Measurements from ENCODE around the gene POPDC3.
"Not testable (repeated sequence)": the region's sequence is repeated elsewhere in the genome, so short reads cannot be mapped to it uniquely, and the experiment has no call there.

The POPDC3 gene

GRCh38 chr6:105196076-105196475, 16.3 kb upstream of the POPDC3 start:
- no peak for DNase-seq (ENCODE audit: low read depth in 2 of 2)

GRCh38 chr6:105194591-105194990, 14.8 kb upstream of the POPDC3 start:
- no peak for DNase-seq (ENCODE audit: low read depth in 2 of 2)

- DNase-seq (ENCODE audit: low read depth in 2 of 2) = no peak
Measured at GRCh38 chr6:105194106-105194505, 14.3 kb upstream of the POPDC3 start.

- DNase-seq (ENCODE audit: low read depth in 2 of 2) = no peak
Measured at GRCh38 chr6:105193647-105194046, 13.8 kb upstream of the POPDC3 start.

- DNase-seq (ENCODE audit: low read depth in 2 of 2) = no peak
Measured at GRCh38 chr6:105192707-105193465, 13.1 kb upstream of the POPDC3 start.

GRCh38 chr6:105191351-105191750, 11.5 kb upstream of the POPDC3 start:
- DNase-seq (ENCODE audit: low read depth in 2 of 2) = no peak

- DNase-seq (ENCODE audit: low read depth in 2 of 2) = no peak
Measured at GRCh38 chr6:105189026-105189820, 9.4 kb upstream of the POPDC3 start.

GRCh38 chr6:105188251-105188650, 8.4 kb upstream of the POPDC3 start:
- no peak for DNase-seq (ENCODE audit: low read depth in 2 of 2)

- DNase-seq (ENCODE audit: low read depth in 2 of 2) = no peak
Measured at GRCh38 chr6:105186576-105186975, 6.8 kb upstream of the POPDC3 start.

GRCh38 chr6:105184921-105185320, 5.1 kb upstream of the POPDC3 start:
- DNase-seq (ENCODE audit: low read depth in 2 of 2) = no peak

- no peak for DNase-seq (ENCODE audit: low read depth in 2 of 2)
Measured at GRCh38 chr6:105181981-105182515, 2.2 kb upstream of the POPDC3 start.

GRCh38 chr6:105178636-105179035, 1.2 kb downstream of the POPDC3 start:
- DNase-seq (ENCODE audit: low read depth in 2 of 2) = no peak

- DNase-seq (ENCODE audit: low read depth in 2 of 2) = no peak
Measured at GRCh38 chr6:105178110-105178509, 1.7 kb downstream of the POPDC3 start.

GRCh38 chr6:105177556-105177955, 2.3 kb downstream of the POPDC3 start:
- DNase-seq (ENCODE audit: low read depth in 2 of 2) = no peak

GRCh38 chr6:105174512-105174911, 5.3 kb downstream of the POPDC3 start:
- DNase-seq (ENCODE audit: low read depth in 2 of 2) = no peak

- not testable (repeated sequence) for DNase-seq (ENCODE audit: low read depth in 2 of 2)
Measured at GRCh38 chr6:105172515-105172914, 7.3 kb downstream of the POPDC3 start.

GRCh38 chr6:105170059-105170458, 9.8 kb downstream of the POPDC3 start:
- no peak for DNase-seq (ENCODE audit: low read depth in 2 of 2)

- no peak for DNase-seq (ENCODE audit: low read depth in 2 of 2)
Measured at GRCh38 chr6:105167914-105168313, 11.9 kb downstream of the POPDC3 start.

GRCh38 chr6:105164418-105164817, 15.4 kb downstream of the POPDC3 start:
- DNase-seq (ENCODE audit: low read depth in 2 of 2) = no peak

GRCh38 chr6:105163183-105163582, 16.6 kb downstream of the POPDC3 start:
- DNase-seq (ENCODE audit: low read depth in 2 of 2) = no peak

- DNase-seq (ENCODE audit: low read depth in 2 of 2) = no peak
Measured at GRCh38 chr6:105162377-105162776, 17.4 kb downstream of the POPDC3 start.

- DNase-seq (ENCODE audit: low read depth in 2 of 2) = no peak
Measured at GRCh38 chr6:105161421-105161820, 18.4 kb downstream of the POPDC3 start.

- DNase-seq (ENCODE audit: low read depth in 2 of 2) = no peak
Measured at GRCh38 chr6:105153676-105154075, 26.1 kb downstream of the POPDC3 start.
